H1 (cell line): Measurements from ENCODE around the gene ANKRD12. TPM values are rescaled to one million over a fixed set of nuclear protein-coding genes. Genes with fewer than 3 reads are reported as not detected.

ENCODE experiments used
- CTCF ChIA-PET: fragments of 300-600 bp; sonication (Branson Sonifier 250); formaldehyde crosslinking; loops from one replicate; lab custom pipeline; 2021; ENCODE audit not compliant: partially characterized antibody; lab: Charles Lee
- POLR2A ChIA-PET: fragments of 300-600 bp; sonication (Branson Sonifier 250); formaldehyde crosslinking; loops from one replicate; lab custom pipeline; 2021; ENCODE audit warnings: inconsistent platforms; ENCODE audit not compliant: partially characterized antibody; lab: Charles Lee
- DNase-seq, 2 experiments: peaks; one replicate each; pipeline versions ENCODE4 v3.0.0 to v3.0.0-alpha.2; 2010 to 2022; ENCODE audit warnings: low spot score in 2 of 2, low read depth in 1 of 2, mixed read lengths in 1 of 2
- FAIRE-seq: peaks from 2 replicates; lab custom pipeline; 2011; peaks lifted over from hg19 to GRCh38; lab: Jason Lieb, UNC
- H2AFZ ChIP-seq: 2 replicates; pipeline ENCODE4 v1.8.1; 2012; ENCODE audit warnings: low read length, inconsistent platforms
- H2AK5ac ChIP-seq: 2 replicates; pipeline ENCODE4 v1.6.1; 2013; ENCODE audit warnings: low read depth, low read length
- H2BK120ac ChIP-seq: replicated peaks from 2 replicates; pipeline ENCODE3; 2013; ENCODE audit warnings: low read depth, low read length, inconsistent platforms
- H2BK12ac ChIP-seq: 2 replicates; pipeline ENCODE4 v1.6.1; 2013; ENCODE audit warnings: low read depth, low read length
- H2BK15ac ChIP-seq: 2 replicates; pipeline ENCODE4 v1.6.1; 2013; ENCODE audit warnings: low read length
- H2BK20ac ChIP-seq: 2 replicates; pipeline ENCODE4 v1.6.1; 2013; ENCODE audit warnings: low read length
- H2BK5ac ChIP-seq: 2 replicates; pipeline ENCODE4 v1.6.1; 2013; ENCODE audit warnings: low read depth, low read length
- H3K14ac ChIP-seq: 2 replicates; pipeline ENCODE4 v1.6.1; 2013; ENCODE audit warnings: inconsistent platforms; ENCODE audit not compliant: insufficient read length
- H3K18ac ChIP-seq: 2 replicates; pipeline ENCODE4 v1.6.1; 2013; ENCODE audit warnings: low read length; ENCODE audit errors: extremely low read depth
- H3K23ac ChIP-seq: 2 replicates; pipeline ENCODE4 v1.6.1; 2013; ENCODE audit warnings: inconsistent platforms; ENCODE audit not compliant: insufficient read length
- H3K23me2 ChIP-seq: 2 replicates; pipeline ENCODE4 v1.6.1; 2013; ENCODE audit warnings: low read depth, low read length
- H3K27ac ChIP-seq: 2 replicates; pipeline ENCODE4 v1.6.1; 2011; ENCODE audit warnings: low read depth, low read length, inconsistent platforms
- H3K27me3 ChIP-seq, 4 experiments: replicated peaks in 1 of 4; 1 replicate in 1 of 4; 2 replicates in 3 of 4; pipeline versions ENCODE4 v1.6.1 to v1.8.1; 2011 to 2013; ENCODE audit warnings: low read length in 3 of 4, mild to moderate bottlenecking in 3 of 4, inconsistent platforms in 2 of 4, mixed read lengths in 2 of 4, moderate library complexity in 1 of 4; ENCODE audit not compliant: control insufficient read depth in 3 of 4, insufficient read depth in 3 of 4; ENCODE audit errors: extremely low read depth in 1 of 4
- H3K36me3 ChIP-seq, 4 experiments: 2 replicates each; pipeline versions ENCODE4 v1.6.1 to v1.8.1; 2011 to 2013; ENCODE audit warnings: mild to moderate bottlenecking in 4 of 4, low read length in 3 of 4, moderate library complexity in 2 of 4, control low read depth in 1 of 4, inconsistent platforms in 1 of 4; ENCODE audit not compliant: insufficient read depth in 4 of 4, control insufficient read depth in 2 of 4
- H3K4ac ChIP-seq: replicated peaks from 2 replicates; pipeline ENCODE3; 2013; ENCODE audit warnings: low read length, low read depth, mixed read lengths, inconsistent platforms; ENCODE audit not compliant: insufficient read length
- H3K4me1 ChIP-seq, 4 experiments: replicated peaks in 1 of 4; 1 replicate in 1 of 4; 2 replicates in 3 of 4; pipeline versions ENCODE4 v1.6.1 to v1.8.1; 2011 to 2013; ENCODE audit warnings: low read length in 3 of 4, inconsistent platforms in 2 of 4, mixed read lengths in 1 of 4; ENCODE audit not compliant: insufficient read depth in 4 of 4, control insufficient read depth in 3 of 4
- H3K4me2 ChIP-seq, 2 experiments: 2 replicates each; pipeline versions ENCODE4 v1.6.1 to v1.8.1; 2011 to 2013; ENCODE audit warnings: low read depth in 2 of 2, low read length in 2 of 2, control low read depth in 1 of 2, inconsistent platforms in 1 of 2, mild to moderate bottlenecking in 1 of 2; ENCODE audit not compliant: insufficient read depth in 1 of 2
- H3K4me3 ChIP-seq, 4 experiments: fragments of 200-600, 300-600 bp in 1 of 4; sonication (generic), shearing (Covaris generic), sonication (Bioruptor Twin) in 1 of 4; 2 replicates each; pipeline versions ENCODE4 v1.5.1 to v1.8.1; 2011 to 2016; ENCODE audit warnings: low read length in 4 of 4, low read depth in 3 of 4, control low read depth in 2 of 4, inconsistent platforms in 2 of 4, mild to moderate bottlenecking in 2 of 4, mixed read lengths in 1 of 4, moderate library complexity in 1 of 4; ENCODE audit not compliant: insufficient read depth in 2 of 4; ENCODE audit errors: extremely low read depth in 1 of 4
- H3K56ac ChIP-seq: replicated peaks from 2 replicates; pipeline ENCODE3; 2013; ENCODE audit warnings: low read depth, mild to moderate bottlenecking, mixed read lengths, low read length, inconsistent platforms; ENCODE audit not compliant: insufficient read length
- H3K79me1 ChIP-seq: 2 replicates; pipeline ENCODE4 v1.6.1; 2013; ENCODE audit warnings: low read depth, low read length, control low read depth
- H3K79me2 ChIP-seq, 2 experiments: 2 replicates each; pipeline versions ENCODE4 v1.6.1 to v1.8.1; 2012 to 2013; ENCODE audit warnings: low read length in 2 of 2, mild to moderate bottlenecking in 2 of 2, inconsistent platforms in 1 of 2; ENCODE audit not compliant: insufficient read depth in 2 of 2, control insufficient read depth in 1 of 2
- H3K9ac ChIP-seq, 4 experiments: replicated peaks in 1 of 4; 1 replicate in 1 of 4; 2 replicates in 3 of 4; pipeline versions ENCODE4 v1.6.1 to v1.8.1; 2011 to 2013; ENCODE audit warnings: low read depth in 3 of 4, low read length in 3 of 4, control low read depth in 2 of 4, mild to moderate bottlenecking in 2 of 4, moderate library complexity in 2 of 4, inconsistent platforms in 1 of 4; ENCODE audit errors: extremely low read depth in 1 of 4
- H3K9me3 ChIP-seq, 2 experiments: 2 replicates each; pipeline versions ENCODE4 v1.6.1 to v1.8.1; 2012 to 2013; ENCODE audit warnings: mild to moderate bottlenecking in 2 of 2, moderate library complexity in 2 of 2, control low read depth in 1 of 2, inconsistent platforms in 1 of 2, low read depth in 1 of 2, low read length in 1 of 2, mixed read lengths in 1 of 2; ENCODE audit not compliant: insufficient read depth in 2 of 2
- H4K20me1 ChIP-seq, 2 experiments: replicated peaks in 1 of 2; 2 replicates each; pipeline versions ENCODE3 to v1.8.1; 2011 to 2013; ENCODE audit warnings: inconsistent platforms in 2 of 2, low read length in 2 of 2, mild to moderate bottlenecking in 1 of 2; ENCODE audit not compliant: insufficient read depth in 2 of 2, control insufficient read depth in 1 of 2
- H4K5ac ChIP-seq: 2 replicates; pipeline ENCODE4 v1.6.1; 2013; ENCODE audit warnings: low read length, low read depth, mixed read lengths, inconsistent platforms; ENCODE audit not compliant: insufficient read length
- H4K8ac ChIP-seq: 2 replicates; pipeline ENCODE4 v1.8.0; 2013; ENCODE audit warnings: mild to moderate bottlenecking, moderate library complexity, low read length, inconsistent platforms; ENCODE audit not compliant: insufficient read depth; ENCODE audit errors: extremely low read depth
- H4K91ac ChIP-seq: replicated peaks from 2 replicates; pipeline ENCODE3; 2013; ENCODE audit warnings: low read length, mixed read lengths, inconsistent platforms; ENCODE audit not compliant: insufficient read length
- CEBPB ChIP-seq: IDR thresholded peaks from 2 replicates; pipeline ENCODE4 v1.6.1; 2012; ENCODE audit warnings: low read depth, low read length
- GABPA ChIP-seq: IDR thresholded peaks from 2 replicates; pipeline ENCODE4 v1.6.1; 2011; ENCODE audit warnings: mild to moderate bottlenecking, low read length, moderate library complexity, borderline replicate concordance; ENCODE audit not compliant: insufficient read depth
- RAD21 ChIP-seq, 2 experiments: IDR thresholded peaks in 1 of 2; conservative IDR thresholded peaks in 1 of 2; 2 replicates each; pipeline ENCODE4 v1.6.1; 2011; ENCODE audit warnings: low read depth in 2 of 2, low read length in 2 of 2, improper control_type of control experiment in 1 of 2, inconsistent platforms in 1 of 2, mild to moderate bottlenecking in 1 of 2, moderate library complexity in 1 of 2
- USF2 ChIP-seq: IDR thresholded peaks from 2 replicates; pipeline ENCODE4 v1.6.1; 2011; ENCODE audit warnings: low read length, improper control_type of control experiment
- WGBS, 2 experiments: shearing (Covaris generic) in 1 of 2; methylation state at CpG; one replicate each; pipeline versions ENCODE4 v1.1.6 to v1.1.7; 2013 to 2015; ENCODE audit warnings: low lambda C conversion rate in 2 of 2, mixed read lengths in 2 of 2, inconsistent platforms in 1 of 2, low coverage in 1 of 2, missing lambda C conversion rate in 1 of 2; ENCODE audit not compliant: insufficient replicate concordance in 2 of 2, insufficient coverage in 1 of 2, insufficient read length in 1 of 2; ENCODE audit errors: extremely low coverage in 1 of 2, missing lambda C conversion rate in 1 of 2; 5-methylcytosine and 5-hydroxymethylcytosine counted together
- polyA plus RNA-seq, 7 experiments: library from polyadenylated mRNA; depleted of rRNA in 3 of 7; stranded (reverse) in 5 of 7; unstranded in 2 of 7; fragments of >200 nt in 5 of 7; fragments of 200-250 nt in 2 of 7; gene quantifications; 1 replicate in 5 of 7; 2 replicates in 1 of 7; 4 replicates in 1 of 7; pipeline versions ENCODE4 v1.2.1 to v1.2.3, GENCODE V29; 2011 to 2013; ENCODE audit warnings: missing spikeins in 2 of 7, mixed read lengths in 2 of 7
- total RNA-seq: library from RNA; stranded (reverse); fragmentation: NEBNext Ultra II Directional; extraction: Animal tissue kit (Norgen Biotek cat#: 25700); gene quantifications from 2 replicates; pipeline ENCODE4 v1.2.1, GENCODE V29; 2021

The ANKRD12 gene
- total and polyA plus RNA-seq, 2 of the 8 experiments (the other 6 are each of a cell fraction or from before 2014, with no cell fraction given), result 2.6 to 37.9 TPM

- POLR2A ChIA-PET, result interaction anchor here (0.8 to 1.0 kb wide), 2 partner anchors 9 to 11 kb away, joined by 3 read pairs; no protein-coding TSS in a partner anchor
- Histone ChIP-seq H4K8ac (no peak overlapping the region), H3K4me2 (no peak overlapping the region), H3K4me1 (peaks cover 0 to 6% (median 2%) of the 10 kb centered on the region in 4 experiments; a peak in 2 of 7 replicates), H3K79me1 (no peaks in the 10 kb centered on the region), H2BK12ac (no peak overlapping the region), H3K36me3 (no peaks in the 10 kb centered on the region; a peak in 1 of 8 replicates), H2BK120ac (no peak overlapping the region), H2AFZ (no peak overlapping the region), H2BK5ac (no peak overlapping the region), H3K4me3 (no peak overlapping the region), H3K18ac (no peak overlapping the region), H3K27me3 (no peaks in the 10 kb centered on the region), H2AK5ac (no peak overlapping the region), H3K23me2 (no peaks in the 10 kb centered on the region), H4K5ac (no peak overlapping the region), H2BK20ac (no peak overlapping the region), H3K23ac (no peak overlapping the region), H2BK15ac (no peak overlapping the region), H3K56ac (no peak overlapping the region), H3K79me2 (0 out of 4 replicates have a peak, but pooled peaks cover 0 to 2% of the 10 kb centered on the region in 2 experiments), H3K27ac (no peak overlapping the region), H3K9ac (no peak overlapping the region), H3K14ac (no peak overlapping the region), H4K91ac (no peak overlapping the region), H3K4ac (no peak overlapping the region), H3K9me3 (no peaks in the 10 kb centered on the region), H4K20me1 (no peaks in the 10 kb centered on the region)
- CTCF ChIA-PET, result interaction anchor here (0.6 to 0.7 kb wide), 2 partner anchors 38 to 40 kb away, joined by 3 to 6 read pairs; no protein-coding TSS in a partner anchor
- DNase-seq (no peak), FAIRE-seq (no peak)
- 88% methylated on average over 4 of the region's 4 CpGs; no CpG with 5 or more reads in 1 of the 2 experiments for WGBS, 2 experiments
- TF ChIP-seq CEBPB, result peak; percentile 51; the same call in 1 of the 2 replicates
- no peak for TF ChIP-seq RAD21 (IDR thresholded peaks at IDR 0.05 in 1 of 2, conservative IDR thresholded peaks at IDR 0.05 in 1 of 2; ENCODE audit: low read depth in 2 of 2, low read length in 2 of 2)
- no peak for TF ChIP-seq USF2
- TF ChIP-seq GABPA, result no peak
Measured at GRCh38 chr18:9196568-9196967, 60.0 kb downstream of the ANKRD12 start.
